Gastrocnemius medialis (tissue), 4 donors: ENCODE results near the gene ENOX2. TPM values are rescaled to one million over a fixed set of nuclear protein-coding genes. Genes with fewer than 3 reads are reported as not detected.

Source experiments
- ATAC-seq, 2 donors: fragments of 150-250 bp; one replicate each; pipeline ENCODE4 v1.9.1; 2016
- DNase-seq, 2 donors: peaks; one replicate each; pipeline ENCODE4 v3.0.0-alpha.2; 2019
- H3K27ac ChIP-seq, 4 donors: fragments of 200-600 bp; sonication (generic); 1 replicate in 1 of 4; 2 replicates in 3 of 4; pipeline ENCODE4 v1.5.1; 2016 to 2018; ENCODE audit warnings: mild to moderate bottlenecking in 2 of 4, moderate library complexity in 1 of 4
- H3K27me3 ChIP-seq, 3 donors: fragments of 200-600 bp; sonication (generic) in 2 of 3; 1 replicate in 1 of 3; 2 replicates in 2 of 3; pipeline versions ENCODE4 v1.5.1 to v1.6.0; 2016 to 2019; ENCODE audit warnings: mild to moderate bottlenecking in 1 of 3, moderate library complexity in 1 of 3
- H3K36me3 ChIP-seq, 2 donors: fragments of 200-600 bp; sonication (generic) in 1 of 2; one replicate each; pipeline ENCODE4 v1.5.1; 2017 to 2018
- H3K4me1 ChIP-seq, 2 donors: fragments of 200-600 bp; sonication (generic) in 1 of 2; one replicate each; pipeline ENCODE4 v1.5.1; 2016 to 2017; ENCODE audit warnings: mild to moderate bottlenecking in 2 of 2
- H3K4me3 ChIP-seq, 4 donors: fragments of 200-600 bp; sonication (generic) in 3 of 4; 1 replicate in 1 of 4; 2 replicates in 3 of 4; pipeline ENCODE4 v1.5.1; 2016 to 2019; ENCODE audit warnings: mild to moderate bottlenecking in 2 of 4
- H3K9me3 ChIP-seq, 3 donors: fragments of 200-600 bp; sonication (generic) in 2 of 3; 1 replicate in 1 of 3; 2 replicates in 2 of 3; pipeline ENCODE4 v1.5.1; 2016 to 2019
- POLR2A ChIP-seq, 2 donors: fragments of 450-650 bp; IDR thresholded peaks; one replicate each; pipeline ENCODE4 v1.6.1; 2017; ENCODE audit warnings: antibody characterized with exemption in 2 of 2, mild to moderate bottlenecking in 2 of 2, moderate library complexity in 2 of 2
- in situ Hi-C, 4 donors: fragments of 200-750 bp; cut with MboI; loops; one replicate each; pipeline versions ENCODE4 v1.15.0 to v1.8.0; 2017; ENCODE audit warnings: low sequenced_read_pairs in 4 of 4
- intact Hi-C: fragments of 100-400 bp; cut with DNase I; formaldehyde crosslinking; loops from one replicate; pipeline ENCODE4 v1.15.1; 2023; ENCODE audit warnings: low total_unique reads
- total RNA-seq, 4 donors: library from RNA; depleted of rRNA; stranded (reverse); fragments of >200 nt; gene quantifications; one replicate each; pipeline versions ENCODE4 v1.1.0 to v1.2.3, GENCODE V29; 2016
- TF ChIP-seq, protein P1 (sequence below), 5 experiments: fragments of 450-650 bp in 3 of 5; fragments of 200-600 bp in 2 of 5; sonication (generic) in 2 of 5; IDR thresholded peaks in 4 of 5; conservative IDR thresholded peaks in 1 of 5; 1 replicate in 4 of 5; 2 replicates in 1 of 5; pipeline ENCODE4 v1.5.1; 2016 to 2019; ENCODE audit warnings: antibody characterized with exemption in 5 of 5, mild to moderate bottlenecking in 3 of 5, moderate library complexity in 3 of 5

Gene ENOX2
- total RNA-seq, 4 donors from 2014 or later, result 7.2 to 10.9 (median 7.9) TPM

DNA sequence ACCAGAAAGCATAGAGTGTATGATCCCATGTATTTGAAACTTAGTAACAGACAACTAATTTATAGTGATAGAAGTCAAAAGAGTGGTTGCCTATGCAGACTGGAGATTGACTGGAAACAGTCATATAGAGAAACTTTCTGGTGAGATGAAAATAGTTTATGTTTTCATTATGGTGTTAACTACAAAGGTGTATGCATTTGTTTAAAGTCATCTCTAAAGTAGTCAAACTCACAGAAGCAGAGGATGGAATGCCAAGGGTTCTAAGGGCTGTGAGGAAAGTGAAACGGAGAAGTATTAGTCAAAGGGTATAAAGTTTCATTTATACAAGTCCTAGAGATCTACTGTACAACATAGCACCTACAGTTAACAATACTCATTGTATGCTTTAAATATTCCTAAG, 45.8 kb downstream of the ENOX2 start:
- TF ChIP-seq POLR2A (IDR thresholded peaks at IDR 0.05), result no peak
- TF ChIP-seq, protein P1, sequence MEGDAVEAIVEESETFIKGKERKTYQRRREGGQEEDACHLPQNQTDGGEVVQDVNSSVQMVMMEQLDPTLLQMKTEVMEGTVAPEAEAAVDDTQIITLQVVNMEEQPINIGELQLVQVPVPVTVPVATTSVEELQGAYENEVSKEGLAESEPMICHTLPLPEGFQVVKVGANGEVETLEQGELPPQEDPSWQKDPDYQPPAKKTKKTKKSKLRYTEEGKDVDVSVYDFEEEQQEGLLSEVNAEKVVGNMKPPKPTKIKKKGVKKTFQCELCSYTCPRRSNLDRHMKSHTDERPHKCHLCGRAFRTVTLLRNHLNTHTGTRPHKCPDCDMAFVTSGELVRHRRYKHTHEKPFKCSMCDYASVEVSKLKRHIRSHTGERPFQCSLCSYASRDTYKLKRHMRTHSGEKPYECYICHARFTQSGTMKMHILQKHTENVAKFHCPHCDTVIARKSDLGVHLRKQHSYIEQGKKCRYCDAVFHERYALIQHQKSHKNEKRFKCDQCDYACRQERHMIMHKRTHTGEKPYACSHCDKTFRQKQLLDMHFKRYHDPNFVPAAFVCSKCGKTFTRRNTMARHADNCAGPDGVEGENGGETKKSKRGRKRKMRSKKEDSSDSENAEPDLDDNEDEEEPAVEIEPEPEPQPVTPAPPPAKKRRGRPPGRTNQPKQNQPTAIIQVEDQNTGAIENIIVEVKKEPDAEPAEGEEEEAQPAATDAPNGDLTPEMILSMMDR (IDR thresholded peaks at IDR 0.05 in 4 of 5, conservative IDR thresholded peaks at IDR 0.05 in 1 of 5), result no peak
- no peak for DNase-seq

DNA sequence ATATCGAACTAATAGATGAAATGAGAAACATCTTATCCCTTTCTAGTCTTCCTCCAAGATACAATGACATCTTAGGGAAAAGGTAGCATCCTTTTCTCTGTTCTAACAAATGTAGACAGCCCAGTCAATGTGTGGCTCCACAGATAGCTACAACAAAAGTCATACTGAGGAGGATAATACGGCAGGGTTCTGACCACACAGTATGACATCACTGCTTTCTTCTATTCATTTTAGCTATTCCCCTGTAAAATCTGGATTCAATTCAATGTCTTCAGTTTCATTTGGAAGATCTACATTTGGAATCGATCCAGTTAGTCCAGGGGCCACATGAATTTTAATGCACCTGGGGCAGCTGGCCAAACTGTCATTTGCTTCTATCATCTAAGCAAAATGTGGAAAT, 51.4 kb downstream of the ENOX2 start:
- intact Hi-C loops, result no loop called here
- Histone ChIP-seq H3K27ac (no peak overlapping the region), H3K9me3 (no peaks in the 10 kb centered on the region), H3K4me3 (no peak overlapping the region), H3K4me1 (peaks cover 0 to 5% of the 10 kb centered on the region in 2 donors), H3K27me3 (no peaks in the 10 kb centered on the region), H3K36me3 (no peaks in the 10 kb centered on the region)
- no peak for TF ChIP-seq POLR2A (IDR thresholded peaks at IDR 0.05)
- TF ChIP-seq, protein P1 (IDR thresholded peaks at IDR 0.05 in 4 of 5, conservative IDR thresholded peaks at IDR 0.05 in 1 of 5), result no peak
- in situ Hi-C loops, result no loop called here
- DNase-seq (no peak), ATAC-seq (no peak)

More for the DNA sequence above, 45.8 kb downstream of the ENOX2 start:
- no peak for ATAC-seq
- H3K4me3 ChIP-seq, result no peak overlapping the region
- H3K36me3 ChIP-seq, result no peaks in the 10 kb centered on the region
- no peaks in the 10 kb centered on the region for H3K9me3 ChIP-seq
- no peak overlapping the region for H3K27ac ChIP-seq
- intact Hi-C loops, result no loop called here
- in situ Hi-C loops, result no loop called here
- no peaks in the 10 kb centered on the region for H3K4me1 ChIP-seq
- H3K27me3 ChIP-seq, result no peaks in the 10 kb centered on the region

DNA sequence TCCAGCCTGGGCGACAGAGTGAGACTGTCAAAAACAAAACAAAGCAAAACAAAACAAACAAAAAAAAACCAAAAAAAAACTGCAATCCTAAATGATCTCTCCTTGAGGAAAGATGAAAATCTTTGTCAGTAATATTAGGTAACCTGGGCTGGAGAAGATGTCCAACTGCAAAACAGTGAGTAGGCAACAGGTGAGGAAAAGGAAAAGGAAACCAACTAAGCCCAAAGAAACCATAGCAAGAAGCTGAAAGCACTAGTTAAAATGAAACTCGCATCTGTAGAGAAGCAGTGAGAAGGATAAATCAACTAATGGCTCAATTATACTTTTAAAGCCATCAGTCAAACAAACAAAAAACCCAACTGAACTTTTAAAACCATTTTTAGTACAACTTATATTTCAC, 54.2 kb downstream of the ENOX2 start:
- no peak overlapping the region for H3K27ac ChIP-seq
- TF ChIP-seq POLR2A (IDR thresholded peaks at IDR 0.05), result no peak
- TF ChIP-seq, protein P1 (IDR thresholded peaks at IDR 0.05 in 4 of 5, conservative IDR thresholded peaks at IDR 0.05 in 1 of 5), result no peak
- no peak overlapping the region for H3K4me3 ChIP-seq
- in situ Hi-C loops (no loop called here), intact Hi-C loops (no loop called here)
- no peak for DNase-seq
- ATAC-seq, result no peak
- no peaks in the 10 kb centered on the region for H3K27me3 ChIP-seq
- H3K9me3 ChIP-seq, result no peaks in the 10 kb centered on the region
- H3K4me1 ChIP-seq, result peaks cover 0 to 5% of the 10 kb centered on the region in 2 donors
- no peaks in the 10 kb centered on the region for H3K36me3 ChIP-seq

DNA sequence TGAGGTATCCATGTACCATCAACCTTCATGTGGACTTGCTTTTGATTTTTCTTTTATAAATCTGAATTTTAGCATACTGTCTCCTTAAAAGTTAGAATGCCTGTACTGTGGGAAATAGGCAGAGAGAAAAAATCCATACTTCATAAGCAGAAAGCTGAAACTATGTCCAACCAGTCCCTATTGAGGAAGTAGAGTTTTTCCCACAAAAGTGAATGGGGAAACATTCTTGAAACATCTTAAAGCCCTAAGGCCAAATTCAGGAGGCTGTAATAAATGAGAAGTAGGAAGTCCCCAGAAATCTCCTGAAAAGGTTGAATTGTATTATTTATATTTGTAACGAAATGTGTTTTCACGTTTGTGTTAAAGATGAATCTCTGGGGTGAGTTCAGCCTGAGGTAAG, 56.3 kb downstream of the ENOX2 start:
- Histone ChIP-seq H3K27ac (no peak overlapping the region), H3K36me3 (no peaks in the 10 kb centered on the region), H3K4me3 (no peak overlapping the region), H3K27me3 (no peaks in the 10 kb centered on the region), H3K4me1 (peaks cover 0 to 5% of the 10 kb centered on the region in 2 donors), H3K9me3 (no peaks in the 10 kb centered on the region)
- intact Hi-C loops (no loop called here), in situ Hi-C loops (no loop called here)
- no peak for ATAC-seq
- DNase-seq, result no peak
- no peak for TF ChIP-seq POLR2A (IDR thresholded peaks at IDR 0.05)
- TF ChIP-seq, protein P1 (IDR thresholded peaks at IDR 0.05 in 4 of 5, conservative IDR thresholded peaks at IDR 0.05 in 1 of 5), result no peak

DNA sequence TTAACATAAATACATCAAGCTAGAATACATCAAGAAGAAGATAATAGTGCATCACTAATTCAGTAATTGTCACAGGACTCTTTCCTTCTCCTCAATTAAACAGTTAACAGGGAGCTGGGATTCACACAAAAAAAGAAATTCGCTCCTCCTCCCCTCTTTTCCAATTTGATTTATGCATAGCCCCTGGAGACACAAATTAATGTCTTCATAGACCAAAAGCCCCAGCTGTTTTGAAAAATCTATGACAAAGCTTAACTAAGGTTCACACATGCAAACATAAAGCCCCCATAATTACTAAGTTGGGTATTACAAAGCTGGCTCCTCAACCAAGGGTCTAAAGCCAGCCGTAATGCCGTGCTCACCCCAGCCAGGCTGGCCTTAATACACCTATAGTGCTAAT, 61.2 kb downstream of the ENOX2 start:
- no peaks in the 10 kb centered on the region for H3K4me1 ChIP-seq
- ATAC-seq, result no peak
- TF ChIP-seq, protein P1 (IDR thresholded peaks at IDR 0.05 in 4 of 5, conservative IDR thresholded peaks at IDR 0.05 in 1 of 5), result no peak
- TF ChIP-seq POLR2A (IDR thresholded peaks at IDR 0.05), result no peak
- no peak for DNase-seq
- intact Hi-C loops, result no loop called here
- no peaks in the 10 kb centered on the region for H3K9me3 ChIP-seq
- no peaks in the 10 kb centered on the region for H3K27me3 ChIP-seq
- no peak overlapping the region for H3K27ac ChIP-seq
- no peaks in the 10 kb centered on the region for H3K36me3 ChIP-seq
- no peak overlapping the region for H3K4me3 ChIP-seq
- in situ Hi-C loops, result no loop called here
